Activated naive CD8-positive, alpha-beta T cell treated with anti-CD3 and anti-CD28 coated beads for 36 hours (primary cell): ENCODE results near the gene DND1. TPM values are rescaled to one million over a fixed set of nuclear protein-coding genes. Genes with fewer than 3 reads are reported as not detected.
"Not testable (repeated sequence)": the region's sequence is repeated elsewhere in the genome, so short reads cannot be mapped to it uniquely, and the experiment has no call there.

Experiments used
- DNase-seq: peaks from one replicate; pipeline ENCODE4 v3.0.0; 2021
- H3K27ac Mint-ChIP-seq: one replicate; pipeline ENCODE4 v1.8.0; 2022; ENCODE audit warnings: mild to moderate bottlenecking, moderate library complexity, mixed read lengths
- H3K27me3 Mint-ChIP-seq: one replicate; pipeline ENCODE4 v1.8.0; 2022; ENCODE audit warnings: mild to moderate bottlenecking, mixed read lengths
- H3K36me3 Mint-ChIP-seq: one replicate; pipeline ENCODE4 v1.8.0; 2021; ENCODE audit warnings: mild to moderate bottlenecking, mixed read lengths
- H3K4me1 Mint-ChIP-seq: one replicate; pipeline ENCODE4 v1.8.0; 2021; ENCODE audit warnings: mixed read lengths
- H3K4me3 Mint-ChIP-seq: one replicate; pipeline ENCODE4 v1.8.0; 2022; ENCODE audit warnings: mild to moderate bottlenecking, moderate library complexity, mixed read lengths
- H3K9me3 Mint-ChIP-seq: one replicate; pipeline ENCODE4 v1.8.0; 2022; ENCODE audit warnings: mixed read lengths
- total RNA-seq, 2 experiments: library from RNA; stranded (reverse); gene quantifications; one replicate each; pipeline ENCODE4 v1.2.3, GENCODE V29; 2021

Gene DND1
- total RNA-seq, 2 experiments from 2014 or later: 2.7 to 3.7 TPM

GRCh38 chr5:140628711-140629110, 44.7 kb downstream of the DND1 start:
- Mint-ChIP-seq H3K4me3 (no peak overlapping the region), H3K9me3 (peaks cover 3% of the 10 kb centered on the region), H3K27me3 (peaks cover 23% of the 10 kb centered on the region), H3K4me1 (peaks cover 18% of the 10 kb centered on the region), H3K27ac (no peak overlapping the region), H3K36me3 (no peaks in the 10 kb centered on the region)
- DNase-seq: no peak

- H3K27me3 Mint-ChIP-seq: peaks cover 17% of the 10 kb centered on the region
- no peak overlapping the region for H3K4me3 Mint-ChIP-seq
- H3K27ac Mint-ChIP-seq: no peak overlapping the region
- H3K9me3 Mint-ChIP-seq: peaks cover 3% of the 10 kb centered on the region
- DNase-seq: no peak
- no peaks in the 10 kb centered on the region for H3K36me3 Mint-ChIP-seq
- peaks cover 13% of the 10 kb centered on the region for H3K4me1 Mint-ChIP-seq
These were observed 45.4 kb downstream of the DND1 start for GRCh38 chr5:140627972-140628371.

GRCh38 chr5:140624886-140625285, 48.5 kb downstream of the DND1 start:
- DNase-seq, H3K27ac Mint-ChIP-seq, H3K9me3 Mint-ChIP-seq, H3K4me3 Mint-ChIP-seq, H3K4me1 Mint-ChIP-seq, H3K27me3 Mint-ChIP-seq, H3K36me3 Mint-ChIP-seq: not testable (repeated sequence)

- not testable (repeated sequence) for H3K36me3 Mint-ChIP-seq, DNase-seq, H3K27ac Mint-ChIP-seq, H3K9me3 Mint-ChIP-seq, H3K27me3 Mint-ChIP-seq, H3K4me3 Mint-ChIP-seq, H3K4me1 Mint-ChIP-seq
These were observed 50.3 kb downstream of the DND1 start for GRCh38 chr5:140623061-140623460.

DNA sequence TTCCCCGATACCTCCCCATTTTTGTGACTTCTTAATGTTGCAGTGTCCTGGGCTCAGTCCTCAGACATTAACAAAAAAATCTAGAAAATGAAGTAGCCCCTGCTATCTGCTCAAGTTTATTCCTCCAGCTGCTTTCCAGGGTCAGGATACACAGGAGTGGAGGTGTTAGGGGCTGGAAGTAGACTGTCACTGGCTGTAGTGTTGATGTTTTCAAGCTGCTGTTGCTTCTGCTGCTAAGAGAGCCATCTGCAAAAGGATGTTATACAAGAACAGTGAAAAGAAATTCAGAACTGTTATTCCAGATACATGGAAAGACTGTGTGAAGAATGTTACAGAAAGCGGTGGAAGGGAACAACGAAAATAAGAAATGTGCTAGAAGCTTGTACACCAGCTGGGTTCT, 51.1 kb downstream of the DND1 start:
- Mint-ChIP-seq H3K9me3 (no peaks in the 10 kb centered on the region), H3K27ac (no peak overlapping the region), H3K4me1 (no peaks in the 10 kb centered on the region), H3K36me3 (no peaks in the 10 kb centered on the region), H3K27me3 (no peaks in the 10 kb centered on the region), H3K4me3 (no peak overlapping the region)
- no peak for DNase-seq

Other genes starting within 250 kb of the DND1 start
- 10 to 100 TPM; 13.9 to 15.5 TPM for gene EIF4EBP3, start 125.9 kb downstream of the DND1 start, total RNA-seq
- gene SRA1, start 116.1 kb downstream of the DND1 start, total RNA-seq: 10 to 100 TPM; 54.6 to 60.6 TPM
- gene APBB3, start 109.0 kb downstream of the DND1 start, total RNA-seq: 10 to 100 TPM; 17.5 to 17.8 TPM
- gene SLC35A4, start 108.7 kb downstream of the DND1 start, total RNA-seq: 100 to 1,000 TPM in 1 of 2 experiments, 10 to 100 TPM in 1; 97.4 to 100 TPM
- gene CD14, start 40.4 kb downstream of the DND1 start, total RNA-seq: under 1 TPM; 0.42 to 0.58 TPM
- gene TMCO6, start 34.1 kb downstream of the DND1 start, total RNA-seq: 10 to 100 TPM; 34.4 to 37.4 TPM
- gene NDUFA2, start 25.9 kb downstream of the DND1 start, total RNA-seq: 10 to 100 TPM; 64.2 to 69.4 TPM
- gene IK, start 25.7 kb downstream of the DND1 start, total RNA-seq: 10 to 100 TPM; 94.3 to 95.3 TPM
- gene WDR55, start 8.7 kb downstream of the DND1 start, total RNA-seq: 10 to 100 TPM; 37.5 to 38.9 TPM
- 100 to 1,000 TPM in 1 of 2 experiments, 10 to 100 TPM in 1; 95.2 to 104 TPM for gene HARS1, start 17.8 kb upstream of the DND1 start, total RNA-seq
- 10 to 100 TPM; 23.6 to 24.0 TPM for gene HARS2, start 17.9 kb upstream of the DND1 start, total RNA-seq
- 10 to 100 TPM; 64.8 to 67.2 TPM for gene ZMAT2, start 26.9 kb upstream of the DND1 start, total RNA-seq
- gene PCDHA1, start 112.6 kb upstream of the DND1 start, total RNA-seq: not detected
- not detected for gene PCDHA2, start 121.3 kb upstream of the DND1 start, total RNA-seq
- gene PCDHA3, start 127.5 kb upstream of the DND1 start, total RNA-seq: not detected
- gene PCDHA4, start 133.5 kb upstream of the DND1 start, total RNA-seq: not detected
- gene PCDHA5, start 148.0 kb upstream of the DND1 start, total RNA-seq: not detected
- gene PCDHA6, start 154.4 kb upstream of the DND1 start, total RNA-seq: not detected
- gene PCDHA7, start 160.7 kb upstream of the DND1 start, total RNA-seq: not detected
- not detected for gene PCDHA8, start 167.6 kb upstream of the DND1 start, total RNA-seq
- not detected for gene PCDHA9, start 174.8 kb upstream of the DND1 start, total RNA-seq
- gene PCDHA10, start 182.3 kb upstream of the DND1 start, total RNA-seq: not detected
- not detected for gene PCDHA11, start 195.4 kb upstream of the DND1 start, total RNA-seq
- not detected for gene PCDHA12, start 201.7 kb upstream of the DND1 start, total RNA-seq
- gene PCDHA13, start 208.5 kb upstream of the DND1 start, total RNA-seq: not detected